ENCODE data around the gene HMCN1. TPM values are rescaled to one million over a fixed set of nuclear protein-coding genes. Genes with fewer than 3 reads are reported as not detected.
A peak's percentile ranks its signal among the peaks of the same experiment; 100 is the strongest.

The HMCN1 gene
- total RNA-seq, 1 donor from 2014 or later: 80.0 TPM

GRCh38 chr1:185694081-185694480, 40.1 kb upstream of the HMCN1 start:
- no peaks in the 10 kb centered on the region for H3K9me3 Mint-ChIP-seq (ENCODE audit: low read depth)
- H3K36me3 Mint-ChIP-seq (ENCODE audit: low read depth): no peaks in the 10 kb centered on the region
- no peaks in the 10 kb centered on the region for H3K27me3 Mint-ChIP-seq (ENCODE audit: low read depth)
- no peak overlapping the region for H3K4me3 Mint-ChIP-seq (ENCODE audit: unreplicated experiment)
- H3K4me1 Mint-ChIP-seq (ENCODE audit: low read depth): peaks cover 3% of the 10 kb centered on the region
- no peak for DNase-seq (ENCODE audit: low spot score)
- no peak overlapping the region for H3K27ac Mint-ChIP-seq (ENCODE audit: unreplicated experiment)
- TF ChIP-seq CTCF (IDR thresholded peaks at IDR 0.05): no peak

- Mint-ChIP-seq H3K4me3 (ENCODE audit: unreplicated experiment) (no peak overlapping the region), H3K36me3 (ENCODE audit: low read depth) (no peaks in the 10 kb centered on the region), H3K27ac (ENCODE audit: unreplicated experiment) (no peak overlapping the region), H3K9me3 (ENCODE audit: low read depth) (no peaks in the 10 kb centered on the region), H3K27me3 (ENCODE audit: low read depth) (no peaks in the 10 kb centered on the region), H3K4me1 (ENCODE audit: low read depth) (peaks cover 3% of the 10 kb centered on the region)
- TF ChIP-seq CTCF (IDR thresholded peaks at IDR 0.05): peak; percentile 76
- no peak for DNase-seq (ENCODE audit: low spot score)
Measured at GRCh38 chr1:185695299-185695698, 38.9 kb upstream of the HMCN1 start.

- TF ChIP-seq CTCF (IDR thresholded peaks at IDR 0.05): no peak
- H3K4me1 Mint-ChIP-seq (ENCODE audit: low read depth): peaks cover 3% of the 10 kb centered on the region
- H3K27ac Mint-ChIP-seq (ENCODE audit: unreplicated experiment): no peak overlapping the region
- H3K36me3 Mint-ChIP-seq (ENCODE audit: low read depth): no peaks in the 10 kb centered on the region
- no peaks in the 10 kb centered on the region for H3K27me3 Mint-ChIP-seq (ENCODE audit: low read depth)
- H3K4me3 Mint-ChIP-seq (ENCODE audit: unreplicated experiment): no peak overlapping the region
- no peaks in the 10 kb centered on the region for H3K9me3 Mint-ChIP-seq (ENCODE audit: low read depth)
- DNase-seq (ENCODE audit: low spot score): no peak
Measured at GRCh38 chr1:185696422-185697150, 37.6 kb upstream of the HMCN1 start.

- no peak overlapping the region for H3K4me3 Mint-ChIP-seq (ENCODE audit: unreplicated experiment)
- no peaks in the 10 kb centered on the region for H3K36me3 Mint-ChIP-seq (ENCODE audit: low read depth)
- H3K4me1 Mint-ChIP-seq (ENCODE audit: low read depth): no peaks in the 10 kb centered on the region
- DNase-seq (ENCODE audit: low spot score): no peak
- TF ChIP-seq CTCF (IDR thresholded peaks at IDR 0.05): no peak
- no peaks in the 10 kb centered on the region for H3K9me3 Mint-ChIP-seq (ENCODE audit: low read depth)
- H3K27ac Mint-ChIP-seq (ENCODE audit: unreplicated experiment): no peak overlapping the region
- H3K27me3 Mint-ChIP-seq (ENCODE audit: low read depth): no peaks in the 10 kb centered on the region
Measured at GRCh38 chr1:185699874-185700273, 34.3 kb upstream of the HMCN1 start.

- Mint-ChIP-seq H3K4me1 (ENCODE audit: low read depth) (no peaks in the 10 kb centered on the region), H3K4me3 (ENCODE audit: unreplicated experiment) (no peak overlapping the region), H3K27ac (ENCODE audit: unreplicated experiment) (no peak overlapping the region), H3K9me3 (ENCODE audit: low read depth) (no peaks in the 10 kb centered on the region), H3K27me3 (ENCODE audit: low read depth) (no peaks in the 10 kb centered on the region), H3K36me3 (ENCODE audit: low read depth) (no peaks in the 10 kb centered on the region)
- no peak for TF ChIP-seq CTCF (IDR thresholded peaks at IDR 0.05)
- DNase-seq (ENCODE audit: low spot score): no peak
Measured at GRCh38 chr1:185701650-185702049, 32.5 kb upstream of the HMCN1 start.

Measured in chondrocyte (in vitro differentiated cells).